ENCODE data around the gene SAMD4A.

The SAMD4A gene

DNA sequence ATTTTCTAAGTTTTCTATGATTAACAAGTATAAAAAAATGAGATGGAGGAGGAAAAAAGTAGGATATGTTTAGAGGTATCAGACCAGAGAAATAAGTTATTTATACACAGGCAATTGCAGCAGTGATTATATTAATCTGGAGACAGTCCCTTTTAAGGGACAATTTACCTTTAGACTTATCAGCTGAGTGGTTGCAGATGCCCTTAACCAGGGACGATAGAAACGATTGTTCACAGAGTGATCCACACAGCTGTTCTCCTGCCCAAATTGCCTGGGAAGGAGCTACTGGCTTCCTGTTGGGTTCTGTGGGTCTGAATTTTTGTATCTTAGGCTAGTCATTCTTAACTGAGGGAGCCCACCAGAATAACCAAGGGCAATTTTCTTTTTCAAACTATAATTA lies 269.3 kb downstream of the SAMD4A start:
- Mint-ChIP-seq H3K27ac (no peak overlapping the region), H3K9me3 (ENCODE audit: low read depth) (no peaks in the 10 kb centered on the region), H3K4me1 (ENCODE audit: low read depth) (no peaks in the 10 kb centered on the region), H3K36me3 (peaks cover 9% of the 10 kb centered on the region), H3K27me3 (no peaks in the 10 kb centered on the region), H3K4me3 (no peak overlapping the region)

DNA sequence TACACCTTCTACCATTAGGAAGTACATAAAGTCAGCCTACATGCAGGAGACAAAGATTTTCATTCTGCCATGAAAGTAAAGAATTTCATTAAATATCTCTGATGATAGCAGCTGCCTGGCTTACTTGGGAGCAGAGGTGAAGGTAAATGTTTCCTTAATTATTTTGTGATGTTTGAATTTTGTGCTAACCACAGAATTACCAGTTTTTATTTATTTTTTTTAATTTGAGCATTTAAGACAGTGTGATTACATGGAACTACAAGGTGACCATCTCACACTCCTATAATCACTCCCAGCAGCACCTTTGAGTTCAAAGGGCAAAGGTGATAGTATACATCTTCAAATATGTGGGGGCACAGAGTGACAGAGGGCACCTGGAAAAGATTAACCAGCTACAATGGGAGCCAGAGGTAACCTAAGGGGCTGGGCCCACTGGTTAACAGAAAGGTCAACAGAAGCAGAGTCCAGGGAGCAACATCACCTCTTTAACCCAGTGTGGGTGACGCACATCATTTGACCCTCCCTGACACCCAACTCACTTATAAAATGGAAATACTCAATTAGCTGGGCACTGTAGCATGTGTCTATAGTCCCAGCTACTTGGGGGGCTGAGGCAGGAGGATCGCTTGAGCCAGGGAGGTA lies 270.7 kb downstream of the SAMD4A start:
- Mint-ChIP-seq H3K36me3 (peaks cover 15% of the 10 kb centered on the region), H3K27ac (no peak overlapping the region), H3K4me1 (ENCODE audit: low read depth) (no peaks in the 10 kb centered on the region), H3K27me3 (no peaks in the 10 kb centered on the region), H3K4me3 (no peak overlapping the region), H3K9me3 (ENCODE audit: low read depth) (no peaks in the 10 kb centered on the region)

DNA sequence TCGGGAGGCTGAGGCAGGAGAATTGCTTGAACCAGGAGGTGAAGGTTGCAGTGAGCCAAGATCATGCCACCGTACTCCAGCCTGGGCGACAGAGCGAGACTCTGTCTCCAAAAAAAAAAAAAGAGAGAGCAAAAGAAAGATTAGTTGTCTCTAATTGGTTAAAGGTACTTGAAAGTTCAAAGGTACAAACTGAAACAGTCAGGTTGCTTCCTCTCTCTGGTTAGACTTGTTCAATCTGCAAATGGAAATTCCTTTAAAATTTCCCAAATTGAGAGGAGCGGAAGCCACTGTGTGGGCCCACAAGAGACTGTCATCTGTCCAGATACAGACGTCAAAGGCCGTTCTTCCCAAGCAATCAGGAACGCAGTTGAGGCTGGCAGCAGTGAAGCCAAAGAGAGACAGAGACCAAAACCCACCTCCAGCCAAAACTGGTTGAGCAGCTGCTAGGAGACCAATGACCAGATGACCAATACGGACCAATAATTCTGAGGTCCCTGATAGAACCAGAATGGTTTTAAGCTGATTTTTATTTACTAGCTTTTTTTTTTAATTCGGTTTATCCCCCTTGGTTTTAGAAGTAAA lies 272.1 kb downstream of the SAMD4A start:
- Mint-ChIP-seq H3K4me1 (ENCODE audit: low read depth) (no peaks in the 10 kb centered on the region), H3K36me3 (peaks cover 15% of the 10 kb centered on the region), H3K4me3 (no peak overlapping the region), H3K27ac (peak overlapping the region; percentile 28), H3K9me3 (ENCODE audit: low read depth) (no peaks in the 10 kb centered on the region), H3K27me3 (no peaks in the 10 kb centered on the region)

DNA sequence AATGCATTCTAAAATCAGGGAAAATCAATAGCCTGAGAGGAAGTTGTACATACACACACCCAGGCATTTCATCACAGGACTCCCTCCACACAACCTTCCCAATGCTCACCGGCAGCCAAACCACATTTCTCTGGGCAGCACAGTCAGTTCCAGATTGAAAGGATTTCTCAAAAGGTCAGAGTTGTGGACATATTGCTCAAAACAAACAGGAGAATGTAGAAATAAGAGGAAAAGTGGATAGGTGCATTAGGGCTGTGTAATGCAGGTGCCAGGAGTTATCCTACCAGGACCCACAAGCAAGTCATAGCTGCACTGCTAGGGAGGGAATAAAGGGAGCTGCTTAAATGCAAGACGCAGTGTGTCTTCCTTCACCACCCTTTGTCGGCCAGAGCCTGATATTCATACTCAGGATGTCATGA lies 272.8 kb downstream of the SAMD4A start:
- H3K9me3 Mint-ChIP-seq (ENCODE audit: low read depth) = no peaks in the 10 kb centered on the region
- no peaks in the 10 kb centered on the region for H3K27me3 Mint-ChIP-seq
- H3K4me1 Mint-ChIP-seq (ENCODE audit: low read depth) = no peaks in the 10 kb centered on the region
- H3K4me3 Mint-ChIP-seq = no peak overlapping the region
- H3K36me3 Mint-ChIP-seq = peaks cover 21% of the 10 kb centered on the region
- no peak overlapping the region for H3K27ac Mint-ChIP-seq

DNA sequence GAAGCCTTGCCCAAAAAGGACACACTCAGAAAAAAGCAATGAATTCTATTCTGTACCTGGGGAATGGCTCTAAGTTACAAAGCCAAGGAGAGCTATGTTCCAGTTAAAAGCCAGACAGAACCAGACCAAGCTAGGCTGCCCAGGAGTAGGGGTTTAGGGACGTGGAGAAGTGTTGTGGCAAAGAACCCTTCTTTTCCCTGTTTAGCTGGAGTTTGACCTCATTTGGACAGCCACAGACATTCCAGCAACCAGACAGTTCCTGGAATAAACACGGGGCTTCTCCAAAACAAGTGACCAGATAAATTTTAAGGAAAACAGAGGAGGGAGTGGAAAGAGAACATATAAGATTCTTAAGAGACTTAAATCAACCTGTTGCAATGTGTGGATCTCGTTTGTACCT lies 273.4 kb downstream of the SAMD4A start:
- H3K4me3 Mint-ChIP-seq = no peak overlapping the region
- H3K27me3 Mint-ChIP-seq = no peaks in the 10 kb centered on the region
- no peak overlapping the region for H3K27ac Mint-ChIP-seq
- no peaks in the 10 kb centered on the region for H3K4me1 Mint-ChIP-seq (ENCODE audit: low read depth)
- H3K36me3 Mint-ChIP-seq = peaks cover 21% of the 10 kb centered on the region
- no peaks in the 10 kb centered on the region for H3K9me3 Mint-ChIP-seq (ENCODE audit: low read depth)

DNA sequence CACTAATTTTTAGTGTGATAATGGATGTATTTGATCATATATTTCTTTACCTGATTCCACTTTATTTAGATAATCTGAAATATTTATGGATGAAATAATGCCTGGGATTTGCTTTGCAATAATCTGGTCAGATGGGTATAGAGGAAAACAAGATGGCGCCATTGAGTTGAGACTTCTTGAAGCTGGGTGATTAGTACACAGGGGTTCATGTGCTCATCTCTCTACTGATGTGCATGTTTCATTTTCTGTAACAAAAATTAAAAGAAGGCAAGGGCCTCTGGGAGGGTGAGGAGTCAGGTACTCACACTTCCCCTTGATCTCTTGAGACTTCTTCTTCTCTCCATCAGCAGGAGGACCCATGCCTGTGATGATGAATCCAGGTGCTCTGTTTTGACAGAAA lies 273.9 kb downstream of the SAMD4A start:
- peaks cover 21% of the 10 kb centered on the region for H3K36me3 Mint-ChIP-seq
- H3K27ac Mint-ChIP-seq = no peak overlapping the region
- H3K4me3 Mint-ChIP-seq = no peak overlapping the region
- no peaks in the 10 kb centered on the region for H3K4me1 Mint-ChIP-seq (ENCODE audit: low read depth)
- no peaks in the 10 kb centered on the region for H3K9me3 Mint-ChIP-seq (ENCODE audit: low read depth)
- H3K27me3 Mint-ChIP-seq = no peaks in the 10 kb centered on the region
